ENCODE results near the gene EME2. TPM values are rescaled to one million over a fixed set of nuclear protein-coding genes. Genes with fewer than 3 reads are reported as not detected.

The EME2 gene
- total RNA-seq, 2 experiments from 2014 or later, result 15.5 to 15.6 TPM

DNA sequence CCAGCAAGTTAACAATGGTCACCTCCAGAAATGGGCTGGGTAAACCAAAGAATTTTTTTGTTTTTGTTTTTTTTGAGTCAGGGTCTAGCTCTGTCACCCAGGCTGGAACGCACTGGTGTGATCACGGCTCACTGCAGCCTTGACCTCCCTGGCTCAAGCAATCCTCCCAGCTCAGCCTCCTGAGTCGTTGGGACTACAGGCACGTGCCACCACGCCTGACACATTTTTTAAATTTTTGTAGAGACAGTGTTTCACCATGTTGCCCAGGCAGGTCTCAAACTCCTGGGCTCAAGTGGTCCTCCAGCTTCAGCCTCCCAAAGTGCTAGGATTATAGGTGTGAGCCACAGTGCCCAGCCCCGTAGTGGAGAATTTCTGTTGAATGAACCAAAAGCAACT lies 8.1 kb downstream of the EME2 start:
- ChIA-PET POLR2A (interaction anchor here (0.8 to 2.5 kb wide), 3 partner anchors 9 to 472 kb away, joined by 3 to 15 read pairs (median 3); partner anchors contain the start of genes EME2, MRPS34 and NME3), CTCF (interaction anchor here (1.1 to 5.3 kb wide), 2 partner anchors 9 to 33 kb away, joined by 3 to 36 read pairs; partner anchors contain the start of genes EME2, MRPS34 and NME3)
- Mint-ChIP-seq H3K4me1 (ENCODE audit: low read depth) (peaks cover 26% of the 10 kb centered on the region), H3K27ac (no peak overlapping the region), H3K4me3 (peak overlapping the region; percentile 80), H3K27me3 (no peaks in the 10 kb centered on the region), H3K36me3 (ENCODE audit: low read depth) (peaks cover 2% of the 10 kb centered on the region), H3K9me3 (no peaks in the 10 kb centered on the region)
- DNase-seq (no peak), ATAC-seq (no peak)
- intact Hi-C loops (cut with micrococcal nuclease), result no loop called here
- TF ChIP-seq, protein P1, sequence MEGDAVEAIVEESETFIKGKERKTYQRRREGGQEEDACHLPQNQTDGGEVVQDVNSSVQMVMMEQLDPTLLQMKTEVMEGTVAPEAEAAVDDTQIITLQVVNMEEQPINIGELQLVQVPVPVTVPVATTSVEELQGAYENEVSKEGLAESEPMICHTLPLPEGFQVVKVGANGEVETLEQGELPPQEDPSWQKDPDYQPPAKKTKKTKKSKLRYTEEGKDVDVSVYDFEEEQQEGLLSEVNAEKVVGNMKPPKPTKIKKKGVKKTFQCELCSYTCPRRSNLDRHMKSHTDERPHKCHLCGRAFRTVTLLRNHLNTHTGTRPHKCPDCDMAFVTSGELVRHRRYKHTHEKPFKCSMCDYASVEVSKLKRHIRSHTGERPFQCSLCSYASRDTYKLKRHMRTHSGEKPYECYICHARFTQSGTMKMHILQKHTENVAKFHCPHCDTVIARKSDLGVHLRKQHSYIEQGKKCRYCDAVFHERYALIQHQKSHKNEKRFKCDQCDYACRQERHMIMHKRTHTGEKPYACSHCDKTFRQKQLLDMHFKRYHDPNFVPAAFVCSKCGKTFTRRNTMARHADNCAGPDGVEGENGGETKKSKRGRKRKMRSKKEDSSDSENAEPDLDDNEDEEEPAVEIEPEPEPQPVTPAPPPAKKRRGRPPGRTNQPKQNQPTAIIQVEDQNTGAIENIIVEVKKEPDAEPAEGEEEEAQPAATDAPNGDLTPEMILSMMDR (IDR thresholded peaks at IDR 0.05), result no peak

DNA sequence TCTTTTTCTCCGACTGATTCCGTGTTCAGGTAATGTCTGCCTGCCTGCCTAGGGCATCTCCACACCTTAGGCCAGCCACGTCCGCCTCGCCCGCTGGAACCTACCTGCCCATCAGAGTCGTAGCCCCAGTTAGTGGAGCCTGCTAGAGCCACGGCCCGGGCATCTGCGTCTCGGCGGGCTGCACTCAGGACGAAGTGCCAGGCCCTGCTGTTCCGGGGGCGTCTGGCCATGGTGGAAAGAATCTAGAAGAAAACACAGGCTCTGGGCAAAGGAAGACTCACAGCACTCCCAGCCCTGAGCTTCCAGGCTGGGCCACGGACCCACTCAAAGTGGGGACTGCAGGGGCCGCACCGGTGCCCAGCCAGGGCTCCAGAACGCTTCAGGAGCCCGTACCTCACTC lies 8.6 kb downstream of the EME2 start:
- Mint-ChIP-seq H3K36me3 (ENCODE audit: low read depth) (peaks cover 2% of the 10 kb centered on the region), H3K4me3 (peak overlapping the region; percentile 80), H3K27me3 (no peaks in the 10 kb centered on the region), H3K27ac (peak overlapping the region; percentile 69), H3K9me3 (no peaks in the 10 kb centered on the region), H3K4me1 (ENCODE audit: low read depth) (peaks cover 27% of the 10 kb centered on the region)
- intact Hi-C loops (cut with micrococcal nuclease), result no loop called here
- DNase-seq, result no peak
- ChIA-PET CTCF (interaction anchor here (0.9 to 5.3 kb wide), 3 partner anchors 10 to 148 kb away, joined by 3 to 36 read pairs (median 14); partner anchors contain the start of genes EME2, MRPS34 and NME3), POLR2A (interaction anchor here (0.6 to 3.1 kb wide), 8 partner anchors 9 to 473 kb away, joined by 3 to 18 read pairs (median 4); partner anchors contain the start of genes EME2, FAHD1, HAGH and MRPS34)
- no peak for ATAC-seq
- TF ChIP-seq, protein P1 (IDR thresholded peaks at IDR 0.05), result no peak

DNA sequence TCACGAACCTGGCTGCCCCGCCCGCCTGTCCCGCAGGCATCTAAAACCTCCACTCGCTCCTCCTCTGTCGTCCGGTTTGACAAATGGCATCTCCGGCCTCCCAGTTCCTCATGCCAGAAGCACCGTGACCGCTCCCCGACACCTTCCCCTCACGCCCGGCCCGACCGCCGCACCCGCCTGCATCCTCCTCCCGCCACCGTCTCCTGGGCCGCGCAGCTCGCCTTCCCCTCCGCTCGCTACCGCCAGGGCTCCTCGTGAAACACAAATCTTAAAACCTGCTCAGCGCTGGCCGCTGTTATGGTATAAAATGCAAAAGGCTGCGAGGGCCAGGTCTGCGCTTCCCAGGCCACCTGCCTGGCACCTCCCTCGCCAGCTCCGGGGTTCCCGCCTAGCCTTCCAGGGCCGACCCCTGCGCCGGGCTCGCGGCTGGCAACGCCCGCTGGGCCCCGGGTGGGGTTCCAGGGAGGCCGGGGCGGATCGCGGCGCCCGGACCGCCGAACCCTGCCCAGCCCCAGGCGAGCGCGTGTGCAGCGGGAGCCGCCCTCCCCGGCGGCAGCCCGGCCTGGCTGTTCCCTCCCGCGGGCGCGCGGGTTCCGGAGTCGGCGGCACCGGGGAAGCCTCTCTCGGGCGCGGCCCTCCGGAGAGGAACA lies 9.3 kb downstream of the EME2 start:
- ChIA-PET CTCF (interaction anchor here (0.9 to 5.3 kb wide), 12 partner anchors 8 to 148 kb away, joined by 3 to 36 read pairs (median 4); partner anchors contain the start of genes EME2, FAHD1, HAGH and MAPK8IP3), POLR2A (interaction anchor here (0.5 to 3.1 kb wide), 12 partner anchors 7 to 373 kb away, joined by 3 to 18 read pairs (median 4); partner anchors contain the start of genes EME2, FAHD1, HAGH and MRPS34)
- H3K4me1 Mint-ChIP-seq (ENCODE audit: low read depth), result peaks cover 27% of the 10 kb centered on the region
- H3K4me3 Mint-ChIP-seq, result peak overlapping the region; percentile 93
- DNase-seq (peak; percentile 48), ATAC-seq (no peak)
- peak overlapping the region; percentile 69 for H3K27ac Mint-ChIP-seq
- no peaks in the 10 kb centered on the region for H3K27me3 Mint-ChIP-seq
- H3K9me3 Mint-ChIP-seq, result no peaks in the 10 kb centered on the region
- intact Hi-C loops (cut with micrococcal nuclease), result loop anchor here (1.0 kb wide), 1 partner anchor 11 kb away; the partner anchor contains the start of gene NME3
- TF ChIP-seq, protein P1 (IDR thresholded peaks at IDR 0.05), result peak; percentile 14
- H3K36me3 Mint-ChIP-seq (ENCODE audit: low read depth), result peaks cover 2% of the 10 kb centered on the region

DNA sequence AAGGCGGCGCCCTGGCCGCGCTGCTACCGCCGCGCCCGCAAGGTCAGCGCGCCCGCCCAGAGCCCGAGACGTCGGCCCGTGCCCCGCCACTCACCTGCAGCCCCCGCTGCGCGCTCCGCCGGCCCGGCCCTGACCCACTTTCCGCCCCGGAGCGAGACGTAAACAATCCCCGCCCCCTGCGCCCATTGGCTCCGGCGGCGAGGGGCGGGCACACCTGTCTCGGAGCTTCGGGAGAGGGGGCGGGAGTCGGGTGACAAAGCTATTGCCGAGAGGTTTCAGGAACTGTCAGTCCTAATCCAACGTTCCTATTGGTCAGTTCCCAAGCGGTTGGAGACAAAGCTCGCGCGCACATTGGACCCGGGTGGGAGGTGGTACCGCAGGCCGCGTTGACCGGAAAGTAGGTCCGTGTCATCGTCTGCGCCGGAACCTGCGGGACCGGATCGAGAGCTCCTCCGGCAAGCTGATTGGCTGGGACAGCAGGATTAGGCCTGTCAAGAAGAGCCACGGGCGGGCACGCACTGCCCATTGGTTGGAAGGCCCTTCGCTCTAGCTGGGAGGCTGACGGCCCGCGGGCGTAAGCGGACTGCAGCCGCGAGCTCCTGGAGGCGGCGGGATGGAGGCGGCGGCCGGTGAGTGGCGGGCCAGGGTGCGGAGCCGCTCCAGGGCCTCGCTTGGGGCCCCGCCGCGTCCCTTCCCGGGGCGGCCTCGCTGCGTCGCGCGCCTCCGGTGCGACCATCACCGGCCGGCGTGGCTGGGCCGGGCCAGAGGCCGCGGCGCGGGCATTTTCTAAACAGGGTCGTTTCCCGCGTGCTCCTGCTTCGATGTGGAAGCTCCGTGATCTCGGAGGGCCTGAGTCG lies 10.0 kb downstream of the EME2 start, which contains the start of the genes NUBP2 and SPSB3:
TSS of gene NUBP2 (plus strand) at position 553 of the 857 bp plus-strand sequence. CDS start at position 614, 61 bp downstream.
TSS of gene SPSB3 (minus strand) at position 164 of the 857 bp plus-strand sequence. CDS start 1,088 bp downstream, outside the sequence.
- Mint-ChIP-seq H3K36me3 (ENCODE audit: low read depth) (peaks cover 2% of the 10 kb centered on the region), H3K9me3 (no peaks in the 10 kb centered on the region), H3K4me3 (peak within 1 kb of the TSS; percentile 93), H3K27me3 (no peaks in the 10 kb centered on the region), H3K4me1 (ENCODE audit: low read depth) (peaks cover 27% of the 10 kb centered on the region), H3K27ac (peak within 1 kb of the TSS; percentile 91)
- ChIA-PET POLR2A (interaction anchor here (0.5 to 3.1 kb wide), 14 partner anchors 8 to 372 kb away, joined by 3 to 18 read pairs (median 4); partner anchors contain the start of genes EME2, FAHD1, HAGH and MRPS34), CTCF (interaction anchor here (0.8 to 5.3 kb wide), 15 partner anchors 8 to 1086 kb away, joined by 3 to 36 read pairs (median 4); partner anchors contain the start of genes EME2, FAHD1, HAGH and MAPK8IP3)
- TF ChIP-seq, protein P1 (IDR thresholded peaks at IDR 0.05), result no peak
- peak; percentile 93 for ATAC-seq
- peak; percentile 100 for DNase-seq
- intact Hi-C loops (cut with micrococcal nuclease), result loop anchor here (1.0 kb wide), 1 partner anchor 11 kb away; the partner anchor contains the start of gene NME3
